ENCODE results near the gene ADAMTS9. TPM values are rescaled to one million over a fixed set of nuclear protein-coding genes. Genes with fewer than 3 reads are reported as not detected.

The ADAMTS9 gene
- total RNA-seq, 2 donors from 2014 or later, result 4.4 to 14.3 TPM

DNA sequence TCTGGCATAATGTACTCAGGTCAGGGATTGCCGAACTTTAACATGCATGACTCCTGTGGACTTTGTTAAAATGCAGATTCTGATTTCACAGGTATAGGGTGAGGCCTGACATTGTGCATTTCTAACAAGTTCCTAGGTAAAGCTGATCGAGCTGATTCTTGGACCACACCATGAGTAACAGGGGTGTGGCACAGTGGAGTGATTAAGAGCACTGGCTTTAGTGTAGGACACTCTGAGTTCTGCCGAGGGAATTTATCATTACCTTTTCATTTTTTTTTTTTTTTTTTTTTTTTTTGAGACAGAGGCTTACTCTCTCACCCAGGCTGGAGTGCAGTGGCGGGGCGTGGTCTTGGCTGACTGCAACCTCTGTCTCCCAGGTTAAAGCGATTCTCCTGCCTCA is 169.3 kb downstream of the ADAMTS9 start:
- intact Hi-C loops (cut with DNase I), result no loop called here
- no peak for DNase-seq
- TF ChIP-seq, protein P1, sequence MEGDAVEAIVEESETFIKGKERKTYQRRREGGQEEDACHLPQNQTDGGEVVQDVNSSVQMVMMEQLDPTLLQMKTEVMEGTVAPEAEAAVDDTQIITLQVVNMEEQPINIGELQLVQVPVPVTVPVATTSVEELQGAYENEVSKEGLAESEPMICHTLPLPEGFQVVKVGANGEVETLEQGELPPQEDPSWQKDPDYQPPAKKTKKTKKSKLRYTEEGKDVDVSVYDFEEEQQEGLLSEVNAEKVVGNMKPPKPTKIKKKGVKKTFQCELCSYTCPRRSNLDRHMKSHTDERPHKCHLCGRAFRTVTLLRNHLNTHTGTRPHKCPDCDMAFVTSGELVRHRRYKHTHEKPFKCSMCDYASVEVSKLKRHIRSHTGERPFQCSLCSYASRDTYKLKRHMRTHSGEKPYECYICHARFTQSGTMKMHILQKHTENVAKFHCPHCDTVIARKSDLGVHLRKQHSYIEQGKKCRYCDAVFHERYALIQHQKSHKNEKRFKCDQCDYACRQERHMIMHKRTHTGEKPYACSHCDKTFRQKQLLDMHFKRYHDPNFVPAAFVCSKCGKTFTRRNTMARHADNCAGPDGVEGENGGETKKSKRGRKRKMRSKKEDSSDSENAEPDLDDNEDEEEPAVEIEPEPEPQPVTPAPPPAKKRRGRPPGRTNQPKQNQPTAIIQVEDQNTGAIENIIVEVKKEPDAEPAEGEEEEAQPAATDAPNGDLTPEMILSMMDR (IDR thresholded peaks at IDR 0.05), result no peak

GRCh38 chr3:64514889-64515288 is 172.9 kb downstream of the ADAMTS9 start:
- Histone ChIP-seq H3K27ac (no peak overlapping the region), H3K4me3 (no peak overlapping the region), H3K4me1 (no peaks in the 10 kb centered on the region), H3K9ac (ENCODE audit: low read depth in 2 of 2, low read length in 2 of 2) (no peak overlapping the region), H3K9me3 (no peaks in the 10 kb centered on the region), H3K27me3 (no peaks in the 10 kb centered on the region), H3K36me3 (no peaks in the 10 kb centered on the region)
- TF ChIP-seq, protein P1 (IDR thresholded peaks at IDR 0.05), result no peak
- intact Hi-C loops (cut with DNase I), result no loop called here
- no peak for DNase-seq

More for the DNA sequence above, 169.3 kb downstream of the ADAMTS9 start:
- Histone ChIP-seq H3K27ac (no peak overlapping the region), H3K27me3 (no peaks in the 10 kb centered on the region), H3K9ac (ENCODE audit: low read depth in 2 of 2, low read length in 2 of 2) (no peak overlapping the region), H3K9me3 (no peaks in the 10 kb centered on the region), H3K4me3 (no peak overlapping the region), H3K4me1 (no peaks in the 10 kb centered on the region), H3K36me3 (no peaks in the 10 kb centered on the region)

DNA sequence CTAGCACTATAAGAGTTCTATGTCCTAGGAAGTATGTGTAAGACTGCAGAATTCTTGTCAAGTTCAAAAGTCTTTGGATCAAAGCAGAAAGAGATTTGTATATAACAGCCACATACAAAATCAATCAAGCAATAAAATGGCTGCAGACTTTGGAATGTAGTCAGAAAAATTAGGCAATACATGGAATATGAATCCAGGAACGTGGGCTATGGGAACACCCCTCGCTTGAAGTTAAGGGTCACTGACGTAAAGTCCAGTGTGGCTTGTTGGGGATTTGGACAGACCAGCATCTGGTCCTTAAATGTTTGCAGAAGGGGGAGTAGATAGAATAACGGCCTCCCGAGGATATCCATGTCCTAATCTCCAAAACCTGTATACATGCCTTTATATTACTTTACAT is 178.6 kb downstream of the ADAMTS9 start:
- Histone ChIP-seq H3K9ac (ENCODE audit: low read depth in 2 of 2, low read length in 2 of 2) (no peak overlapping the region), H3K27me3 (no peaks in the 10 kb centered on the region), H3K27ac (no peak overlapping the region), H3K4me1 (no peaks in the 10 kb centered on the region), H3K4me3 (no peak overlapping the region), H3K9me3 (no peaks in the 10 kb centered on the region), H3K36me3 (no peaks in the 10 kb centered on the region)
- intact Hi-C loops (cut with DNase I), result no loop called here
- TF ChIP-seq, protein P1 (IDR thresholded peaks at IDR 0.05), result no peak
- DNase-seq, result no peak

DNA sequence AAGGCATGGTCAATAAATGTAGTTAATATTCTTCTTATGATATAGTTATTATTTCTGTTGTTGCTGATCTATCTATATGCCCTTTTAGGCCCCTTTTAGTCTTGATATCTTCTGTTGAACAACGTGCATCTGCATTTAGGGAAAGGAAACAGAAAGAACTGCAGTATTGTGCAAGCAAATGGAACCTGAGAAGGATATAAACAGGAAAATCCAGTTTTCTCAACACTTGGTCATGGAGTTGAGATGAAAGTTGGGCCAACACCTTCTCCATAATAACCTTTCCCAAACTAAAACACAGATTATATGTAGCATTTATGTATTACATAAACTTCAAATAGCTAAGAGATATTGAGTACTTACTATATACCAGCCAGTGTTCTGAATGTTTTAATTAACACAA is 179.7 kb downstream of the ADAMTS9 start:
- no peak for DNase-seq

GRCh38 chr3:64506255-64506654 is 181.5 kb downstream of the ADAMTS9 start:
- TF ChIP-seq, protein P1 (IDR thresholded peaks at IDR 0.05), result no peak
- H3K4me3 ChIP-seq, result no peak overlapping the region
- H3K9ac ChIP-seq (ENCODE audit: low read depth in 2 of 2, low read length in 2 of 2), result no peak overlapping the region
- DNase-seq, result no peak
- no peaks in the 10 kb centered on the region for H3K27me3 ChIP-seq
- intact Hi-C loops (cut with DNase I), result no loop called here
- H3K4me1 ChIP-seq, result no peaks in the 10 kb centered on the region
- H3K27ac ChIP-seq, result no peak overlapping the region
- H3K36me3 ChIP-seq, result no peaks in the 10 kb centered on the region
- no peaks in the 10 kb centered on the region for H3K9me3 ChIP-seq

More for the DNA sequence above, 179.7 kb downstream of the ADAMTS9 start:
- no peaks in the 10 kb centered on the region for H3K4me1 ChIP-seq
- TF ChIP-seq, protein P1 (IDR thresholded peaks at IDR 0.05), result no peak
- H3K27me3 ChIP-seq, result no peaks in the 10 kb centered on the region
- intact Hi-C loops (cut with DNase I), result no loop called here
- no peak overlapping the region for H3K27ac ChIP-seq
- no peaks in the 10 kb centered on the region for H3K36me3 ChIP-seq
- no peak overlapping the region for H3K9ac ChIP-seq (ENCODE audit: low read depth in 2 of 2, low read length in 2 of 2)
- no peaks in the 10 kb centered on the region for H3K9me3 ChIP-seq
- H3K4me3 ChIP-seq, result no peak overlapping the region

GRCh38 chr3:64505419-64505818 is 182.4 kb downstream of the ADAMTS9 start:
- Histone ChIP-seq H3K36me3 (no peaks in the 10 kb centered on the region), H3K27me3 (no peaks in the 10 kb centered on the region), H3K4me3 (no peak overlapping the region), H3K4me1 (no peaks in the 10 kb centered on the region), H3K9me3 (no peaks in the 10 kb centered on the region), H3K9ac (ENCODE audit: low read depth in 2 of 2, low read length in 2 of 2) (no peak overlapping the region), H3K27ac (no peak overlapping the region)
- intact Hi-C loops (cut with DNase I), result no loop called here
- TF ChIP-seq, protein P1 (IDR thresholded peaks at IDR 0.05), result no peak
- no peak for DNase-seq

Data from colonic mucosa (tissue), 4 donors.